Fibroblast of lung (primary cell): Measurements from ENCODE around the gene TCP10L. TPM values are rescaled to one million over a fixed set of nuclear protein-coding genes. Genes with fewer than 3 reads are reported as not detected.

Experiments used
- DNase-seq, 2 donors: peaks; one replicate each; pipeline versions ENCODE4 v3.0.0 to v3.0.0-alpha.2; 2010; ENCODE audit warnings: low read depth in 2 of 2
- H2AFZ ChIP-seq: 2 replicates; pipeline ENCODE4 v1.5.1; 2012; ENCODE audit warnings: low read length, control low read depth, inconsistent platforms
- H3K27ac ChIP-seq: 2 replicates; pipeline ENCODE4 v1.5.1; 2011; ENCODE audit warnings: low read length, control low read depth; ENCODE audit not compliant: insufficient read depth
- H3K27me3 ChIP-seq: 2 replicates; pipeline ENCODE4 v1.5.1; 2011; ENCODE audit warnings: mild to moderate bottlenecking, low read length; ENCODE audit not compliant: control insufficient read depth, insufficient read depth
- H3K36me3 ChIP-seq: 2 replicates; pipeline ENCODE4 v1.5.1; 2011; ENCODE audit warnings: low read length; ENCODE audit not compliant: control insufficient read depth, insufficient read depth
- H3K4me1 ChIP-seq: 2 replicates; pipeline ENCODE4 v1.5.1; 2011; ENCODE audit warnings: low read length; ENCODE audit not compliant: control insufficient read depth, insufficient read depth; ENCODE audit errors: extremely low read depth
- H3K4me2 ChIP-seq: 2 replicates; pipeline ENCODE4 v1.5.1; 2011; ENCODE audit warnings: low read length, control low read depth; ENCODE audit not compliant: insufficient read depth; ENCODE audit errors: extremely low read depth
- H3K4me3 ChIP-seq, 4 experiments: fragments of 200-600 bp in 1 of 4; sonication (generic) in 1 of 4; replicated peaks in 1 of 4; 2 replicates each; pipeline ENCODE4 v1.5.1; 2011 to 2016; ENCODE audit warnings: low read length in 4 of 4, low read depth in 3 of 4, mild to moderate bottlenecking in 3 of 4, control low read depth in 2 of 4, inconsistent platforms in 1 of 4, mixed read lengths in 1 of 4; ENCODE audit not compliant: insufficient read depth in 1 of 4; ENCODE audit errors: control extremely low read depth in 1 of 4
- H3K79me2 ChIP-seq: 2 replicates; pipeline ENCODE4 v1.5.1; 2012; ENCODE audit warnings: mild to moderate bottlenecking, low read length, inconsistent platforms; ENCODE audit not compliant: control insufficient read depth, insufficient read depth
- H3K9ac ChIP-seq: 2 replicates; pipeline ENCODE4 v1.5.1; 2011; ENCODE audit warnings: mild to moderate bottlenecking, low read length, control low read depth; ENCODE audit not compliant: insufficient read depth
- H3K9me3 ChIP-seq: 2 replicates; pipeline ENCODE4 v1.5.1; 2012; ENCODE audit warnings: low read depth, low read length; ENCODE audit not compliant: control insufficient read depth, insufficient read depth
- H4K20me1 ChIP-seq: 2 replicates; pipeline ENCODE4 v1.5.1; 2011; ENCODE audit warnings: low read length; ENCODE audit not compliant: control insufficient read depth, insufficient read depth; ENCODE audit errors: extremely low read depth
- EZH2 ChIP-seq: IDR thresholded peaks from 2 replicates; pipeline ENCODE4 v1.5.1; 2012; ENCODE audit warnings: low read length, control low read depth, mild to moderate bottlenecking; ENCODE audit errors: missing control alignments
- polyA plus RNA-seq, 2 donors: library from polyadenylated mRNA; depleted of rRNA in 1 of 2; stranded (reverse) in 1 of 2; unstranded in 1 of 2; fragments of >200 nt; gene quantifications; 2 replicates each; pipeline ENCODE4 v1.2.1, GENCODE V29; 2011 to 2012; ENCODE audit warnings: missing spikeins in 1 of 2
- total RNA-seq: library from RNA; depleted of rRNA; stranded (reverse); fragments of >200 nt; gene quantifications from 2 replicates; pipeline ENCODE4 v1.2.1, GENCODE V29; 2014
- TF ChIP-seq, protein P1 (sequence below), 2 donors: IDR thresholded peaks in 1 of 2; conservative IDR thresholded peaks in 1 of 2; 1 replicate in 1 of 2; 2 replicates in 1 of 2; pipeline ENCODE4 v1.5.1; 2011 to 2012; ENCODE audit warnings: low read length in 2 of 2, control low read depth in 1 of 2, inconsistent platforms in 1 of 2, low read depth in 1 of 2, mild to moderate bottlenecking in 1 of 2

The TCP10L gene
- total and polyA plus RNA-seq, 2 donors (not counting 1 experiment from before 2014, with no cell fraction given), result 0.24 to 0.83 TPM

- Histone ChIP-seq H3K4me3 (no peak overlapping the region), H3K79me2 (no peaks in the 10 kb centered on the region), H3K9ac (no peak overlapping the region), H3K27me3 (peaks cover 6% of the 10 kb centered on the region), H3K27ac (no peak overlapping the region), H4K20me1 (no peaks in the 10 kb centered on the region), H3K4me2 (no peak overlapping the region), H2AFZ (no peak overlapping the region), H3K9me3 (no peaks in the 10 kb centered on the region), H3K4me1 (no peaks in the 10 kb centered on the region), H3K36me3 (no peaks in the 10 kb centered on the region)
- DNase-seq, result no peak
- TF ChIP-seq, protein P1, sequence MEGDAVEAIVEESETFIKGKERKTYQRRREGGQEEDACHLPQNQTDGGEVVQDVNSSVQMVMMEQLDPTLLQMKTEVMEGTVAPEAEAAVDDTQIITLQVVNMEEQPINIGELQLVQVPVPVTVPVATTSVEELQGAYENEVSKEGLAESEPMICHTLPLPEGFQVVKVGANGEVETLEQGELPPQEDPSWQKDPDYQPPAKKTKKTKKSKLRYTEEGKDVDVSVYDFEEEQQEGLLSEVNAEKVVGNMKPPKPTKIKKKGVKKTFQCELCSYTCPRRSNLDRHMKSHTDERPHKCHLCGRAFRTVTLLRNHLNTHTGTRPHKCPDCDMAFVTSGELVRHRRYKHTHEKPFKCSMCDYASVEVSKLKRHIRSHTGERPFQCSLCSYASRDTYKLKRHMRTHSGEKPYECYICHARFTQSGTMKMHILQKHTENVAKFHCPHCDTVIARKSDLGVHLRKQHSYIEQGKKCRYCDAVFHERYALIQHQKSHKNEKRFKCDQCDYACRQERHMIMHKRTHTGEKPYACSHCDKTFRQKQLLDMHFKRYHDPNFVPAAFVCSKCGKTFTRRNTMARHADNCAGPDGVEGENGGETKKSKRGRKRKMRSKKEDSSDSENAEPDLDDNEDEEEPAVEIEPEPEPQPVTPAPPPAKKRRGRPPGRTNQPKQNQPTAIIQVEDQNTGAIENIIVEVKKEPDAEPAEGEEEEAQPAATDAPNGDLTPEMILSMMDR (conservative IDR thresholded peaks at IDR 0.05 in 1 of 2, IDR thresholded peaks at IDR 0.05 in 1 of 2; ENCODE audit: low read depth in 1 of 2, low read length in 2 of 2), result no peak
- TF ChIP-seq EZH2, result no peak
Observed at GRCh38 chr21:32587120-32587519, 1.8 kb upstream of the TCP10L start.

- DNase-seq, result no peak
- no peak overlapping the region for H2AFZ ChIP-seq
- no peaks in the 10 kb centered on the region for H3K9me3 ChIP-seq
Observed at GRCh38 chr21:32585970-32586369, 647 bp upstream of the TCP10L start.

DNA sequence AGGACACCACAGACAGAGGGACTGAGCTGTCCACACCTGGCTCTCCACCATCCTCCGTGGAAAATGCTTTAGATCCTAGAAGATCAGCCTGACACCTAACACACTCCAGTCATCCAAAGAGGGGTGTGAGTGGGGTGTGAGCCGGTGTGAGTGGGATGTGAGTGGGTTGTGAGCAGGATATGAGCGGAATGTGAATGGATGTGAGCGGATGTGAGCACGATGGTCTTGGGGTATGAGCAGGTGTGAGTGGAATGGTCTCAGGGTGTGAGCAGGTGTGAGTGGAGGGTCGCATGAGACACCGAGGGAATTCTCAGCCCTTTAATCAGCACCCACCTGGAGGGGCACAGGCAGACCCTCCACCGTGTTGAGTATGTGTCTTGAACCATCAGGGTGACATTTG lies 851 bp downstream of the TCP10L start:
- H3K36me3 ChIP-seq, result no peaks in the 10 kb centered on the region
- no peaks in the 10 kb centered on the region for H3K4me1 ChIP-seq
- H4K20me1 ChIP-seq, result no peaks in the 10 kb centered on the region
- no peak overlapping the region for H3K9ac ChIP-seq
- H3K4me3 ChIP-seq, result no peak overlapping the region
- H3K27ac ChIP-seq, result no peak overlapping the region
- H3K79me2 ChIP-seq, result no peaks in the 10 kb centered on the region
- DNase-seq, result no peak
- no peak for TF ChIP-seq EZH2
- TF ChIP-seq, protein P1 (conservative IDR thresholded peaks at IDR 0.05 in 1 of 2, IDR thresholded peaks at IDR 0.05 in 1 of 2; ENCODE audit: low read depth in 1 of 2, low read length in 2 of 2), result no peak
- peaks cover 14% of the 10 kb centered on the region for H3K27me3 ChIP-seq
- H3K4me2 ChIP-seq, result no peak overlapping the region
- no peaks in the 10 kb centered on the region for H3K9me3 ChIP-seq
- H2AFZ ChIP-seq, result no peak overlapping the region

More at GRCh38 chr21:32585970-32586369, 647 bp upstream of the TCP10L start:
- Histone ChIP-seq H3K4me3 (no peak overlapping the region), H3K79me2 (no peaks in the 10 kb centered on the region), H3K9ac (no peak overlapping the region), H3K4me1 (no peaks in the 10 kb centered on the region), H3K27ac (no peak overlapping the region), H4K20me1 (no peaks in the 10 kb centered on the region), H3K36me3 (no peaks in the 10 kb centered on the region), H3K4me2 (no peak overlapping the region), H3K27me3 (peaks cover 8% of the 10 kb centered on the region)
- TF ChIP-seq EZH2, result no peak
- TF ChIP-seq, protein P1 (conservative IDR thresholded peaks at IDR 0.05 in 1 of 2, IDR thresholded peaks at IDR 0.05 in 1 of 2; ENCODE audit: low read depth in 1 of 2, low read length in 2 of 2), result no peak
